Measurements from ENCODE around the gene EMCN. TPM values are rescaled to one million over a fixed set of nuclear protein-coding genes. Genes with fewer than 3 reads are reported as not detected.
"Not testable (repeated sequence)": the region's sequence is repeated elsewhere in the genome, so short reads cannot be mapped to it uniquely, and the experiment has no call there.

EMCN gene
- polyA plus RNA-seq, 1 experiment: 0.11 TPM

- no peak for TF ChIP-seq CTCF (IDR thresholded peaks at IDR 0.05; ENCODE audit: insufficient read depth, low read depth, low read length)
- POLR2A ChIA-PET: no interaction called here
Measured at GRCh38 chr4:100547541-100548199, 29.8 kb upstream of the EMCN start.

GRCh38 chr4:100545427-100545826 is 27.6 kb upstream of the EMCN start:
- Histone ChIP-seq H3K36me3 (ENCODE audit: control insufficient read depth, insufficient read depth, low read length) (no peaks in the 10 kb centered on the region), H3K4me3 (ENCODE audit: low read depth, low read length) (no peak overlapping the region), H3K27me3 (ENCODE audit: control insufficient read depth, insufficient read depth, low read length) (no peaks in the 10 kb centered on the region)
- no peak for DNase-seq (ENCODE audit: low read depth)
- CTCF ChIA-PET: no interaction called here
- POLR2A ChIA-PET: no interaction called here
- TF ChIP-seq CTCF (IDR thresholded peaks at IDR 0.05; ENCODE audit: insufficient read depth, low read depth, low read length): no peak

More at GRCh38 chr4:100547541-100548199, 29.8 kb upstream of the EMCN start:
- H3K4me3 ChIP-seq (ENCODE audit: low read depth, low read length): no peak overlapping the region
- DNase-seq (ENCODE audit: low read depth): no peak
- no peaks in the 10 kb centered on the region for H3K36me3 ChIP-seq (ENCODE audit: control insufficient read depth, insufficient read depth, low read length)
- CTCF ChIA-PET: no interaction called here
- H3K27me3 ChIP-seq (ENCODE audit: control insufficient read depth, insufficient read depth, low read length): no peaks in the 10 kb centered on the region

GRCh38 chr4:100540131-100540530 is 22.3 kb upstream of the EMCN start:
- Histone ChIP-seq H3K4me3 (ENCODE audit: low read depth, low read length) (no peak overlapping the region), H3K36me3 (ENCODE audit: control insufficient read depth, insufficient read depth, low read length) (no peaks in the 10 kb centered on the region), H3K27me3 (ENCODE audit: control insufficient read depth, insufficient read depth, low read length) (no peaks in the 10 kb centered on the region)
- TF ChIP-seq CTCF (IDR thresholded peaks at IDR 0.05; ENCODE audit: insufficient read depth, low read depth, low read length): no peak
- POLR2A ChIA-PET: no interaction called here
- DNase-seq (ENCODE audit: low read depth): no peak
- CTCF ChIA-PET: no interaction called here

- CTCF ChIA-PET: no interaction called here
- Histone ChIP-seq H3K27me3 (ENCODE audit: control insufficient read depth, insufficient read depth, low read length) (no peaks in the 10 kb centered on the region), H3K4me3 (ENCODE audit: low read depth, low read length) (no peak overlapping the region), H3K36me3 (ENCODE audit: control insufficient read depth, insufficient read depth, low read length) (no peaks in the 10 kb centered on the region)
- TF ChIP-seq CTCF (IDR thresholded peaks at IDR 0.05; ENCODE audit: insufficient read depth, low read depth, low read length): no peak
- no peak for DNase-seq (ENCODE audit: low read depth)
- POLR2A ChIA-PET: interaction anchor here (0.5 kb wide), 1 partner anchor 80 kb away, joined by 24 read pairs; no protein-coding TSS in a partner anchor
Measured at GRCh38 chr4:100539706-100540105, 21.9 kb upstream of the EMCN start.

GRCh38 chr4:100533741-100534140 is 15.9 kb upstream of the EMCN start:
- CTCF ChIA-PET: no interaction called here
- Histone ChIP-seq H3K27me3 (ENCODE audit: control insufficient read depth, insufficient read depth, low read length) (no peaks in the 10 kb centered on the region), H3K36me3 (ENCODE audit: control insufficient read depth, insufficient read depth, low read length) (no peaks in the 10 kb centered on the region), H3K4me3 (ENCODE audit: low read depth, low read length) (no peak overlapping the region)
- POLR2A ChIA-PET: no interaction called here
- no peak for TF ChIP-seq CTCF (IDR thresholded peaks at IDR 0.05; ENCODE audit: insufficient read depth, low read depth, low read length)
- DNase-seq (ENCODE audit: low read depth): no peak

GRCh38 chr4:100530161-100530560 is 12.3 kb upstream of the EMCN start:
- POLR2A ChIA-PET; H3K36me3 ChIP-seq (ENCODE audit: control insufficient read depth, insufficient read depth, low read length); H3K27me3 ChIP-seq (ENCODE audit: control insufficient read depth, insufficient read depth, low read length); CTCF ChIA-PET; DNase-seq (ENCODE audit: low read depth); H3K4me3 ChIP-seq (ENCODE audit: low read depth, low read length): not testable (repeated sequence)

Measured in BJ (cell line).